ENCODE data around the gene CAMTA1. TPM values are rescaled to one million over a fixed set of nuclear protein-coding genes. Genes with fewer than 3 reads are reported as not detected.

The CAMTA1 gene
- polyA plus RNA-seq, 1 donor from 2014 or later, result 162 TPM

- Histone ChIP-seq H3K9me2 (ENCODE audit: insufficient read depth, low read length) (no peaks in the 10 kb centered on the region), H2AFZ (ENCODE audit: low read depth, low read length) (no peak overlapping the region), H3F3A (ENCODE audit: insufficient read depth, low read length, poor library complexity, severe bottlenecking) (no peaks in the 10 kb centered on the region), H4K20me1 (ENCODE audit: insufficient read depth) (no peaks in the 10 kb centered on the region), H3K27me3 (ENCODE audit: insufficient read depth, low read depth, low read length) (no peaks in the 10 kb centered on the region), H3K9ac (ENCODE audit: low read length) (no peak overlapping the region), H3K79me2 (replicated peaks; ENCODE audit: insufficient read depth, low read length) (no peaks in the 10 kb centered on the region), H3K27ac (ENCODE audit: low read length) (no peak overlapping the region), H3K4me3 (ENCODE audit: low read length) (no peak overlapping the region), H3K9me3 (ENCODE audit: low read length) (no peaks in the 10 kb centered on the region), H3K36me3 (ENCODE audit: insufficient read depth, low read length) (no peaks in the 10 kb centered on the region), H3K4me2 (ENCODE audit: low read length) (no peak overlapping the region)
- TF ChIP-seq RAD21 (conservative IDR thresholded peaks at IDR 0.05) (no peak), MXI1 (conservative IDR thresholded peaks at IDR 0.05; ENCODE audit: poor library complexity, severe bottlenecking) (no peak), POLR2AphosphoS5 (IDR thresholded peaks at IDR 0.05) (no peak)
- TF ChIP-seq, protein P1, sequence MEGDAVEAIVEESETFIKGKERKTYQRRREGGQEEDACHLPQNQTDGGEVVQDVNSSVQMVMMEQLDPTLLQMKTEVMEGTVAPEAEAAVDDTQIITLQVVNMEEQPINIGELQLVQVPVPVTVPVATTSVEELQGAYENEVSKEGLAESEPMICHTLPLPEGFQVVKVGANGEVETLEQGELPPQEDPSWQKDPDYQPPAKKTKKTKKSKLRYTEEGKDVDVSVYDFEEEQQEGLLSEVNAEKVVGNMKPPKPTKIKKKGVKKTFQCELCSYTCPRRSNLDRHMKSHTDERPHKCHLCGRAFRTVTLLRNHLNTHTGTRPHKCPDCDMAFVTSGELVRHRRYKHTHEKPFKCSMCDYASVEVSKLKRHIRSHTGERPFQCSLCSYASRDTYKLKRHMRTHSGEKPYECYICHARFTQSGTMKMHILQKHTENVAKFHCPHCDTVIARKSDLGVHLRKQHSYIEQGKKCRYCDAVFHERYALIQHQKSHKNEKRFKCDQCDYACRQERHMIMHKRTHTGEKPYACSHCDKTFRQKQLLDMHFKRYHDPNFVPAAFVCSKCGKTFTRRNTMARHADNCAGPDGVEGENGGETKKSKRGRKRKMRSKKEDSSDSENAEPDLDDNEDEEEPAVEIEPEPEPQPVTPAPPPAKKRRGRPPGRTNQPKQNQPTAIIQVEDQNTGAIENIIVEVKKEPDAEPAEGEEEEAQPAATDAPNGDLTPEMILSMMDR (IDR thresholded peaks at IDR 0.05; ENCODE audit: poor library complexity, severe bottlenecking), result no peak
Measured at GRCh38 chr1:7487766-7488474, 702.7 kb downstream of the CAMTA1 start.

DNA sequence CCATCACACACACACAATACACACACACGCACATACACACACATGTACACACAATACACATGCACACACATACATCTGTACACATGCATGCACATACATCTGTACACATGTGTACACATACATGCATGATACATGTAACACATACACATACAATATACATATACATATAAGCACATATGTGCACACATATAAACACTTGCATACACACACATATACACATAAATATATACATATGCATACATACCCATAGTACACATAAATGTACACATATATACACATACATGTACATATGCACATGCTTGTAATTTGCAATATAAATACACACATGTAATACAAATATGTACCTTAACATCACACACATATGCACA is 703.2 kb downstream of the CAMTA1 start:
- Histone ChIP-seq H3K9me3 (ENCODE audit: low read length) (no peaks in the 10 kb centered on the region), H3K9me2 (ENCODE audit: insufficient read depth, low read length) (no peaks in the 10 kb centered on the region), H3K36me3 (ENCODE audit: insufficient read depth, low read length) (no peaks in the 10 kb centered on the region), H4K20me1 (ENCODE audit: insufficient read depth) (no peaks in the 10 kb centered on the region), H3K79me2 (replicated peaks; ENCODE audit: insufficient read depth, low read length) (no peaks in the 10 kb centered on the region), H3K27ac (ENCODE audit: low read length) (no peak overlapping the region), H3K4me2 (ENCODE audit: low read length) (no peak overlapping the region), H3K27me3 (ENCODE audit: insufficient read depth, low read depth, low read length) (no peaks in the 10 kb centered on the region), H3K4me3 (ENCODE audit: low read length) (no peak overlapping the region), H3K9ac (ENCODE audit: low read length) (no peak overlapping the region), H2AFZ (ENCODE audit: low read depth, low read length) (no peak overlapping the region), H3F3A (ENCODE audit: insufficient read depth, low read length, poor library complexity, severe bottlenecking) (no peaks in the 10 kb centered on the region)
- TF ChIP-seq EP300 (conservative IDR thresholded peaks at IDR 0.05; ENCODE audit: poor library complexity, severe bottlenecking), result no peak
- TF ChIP-seq, protein P1 (IDR thresholded peaks at IDR 0.05; ENCODE audit: poor library complexity, severe bottlenecking), result no peak
- TF ChIP-seq RAD21 (conservative IDR thresholded peaks at IDR 0.05), result no peak
- TF ChIP-seq POLR2AphosphoS5 (IDR thresholded peaks at IDR 0.05), result no peak
- TF ChIP-seq TAF1 (IDR thresholded peaks at IDR 0.05; ENCODE audit: low read depth), result no peak
- TF ChIP-seq, protein P2, sequence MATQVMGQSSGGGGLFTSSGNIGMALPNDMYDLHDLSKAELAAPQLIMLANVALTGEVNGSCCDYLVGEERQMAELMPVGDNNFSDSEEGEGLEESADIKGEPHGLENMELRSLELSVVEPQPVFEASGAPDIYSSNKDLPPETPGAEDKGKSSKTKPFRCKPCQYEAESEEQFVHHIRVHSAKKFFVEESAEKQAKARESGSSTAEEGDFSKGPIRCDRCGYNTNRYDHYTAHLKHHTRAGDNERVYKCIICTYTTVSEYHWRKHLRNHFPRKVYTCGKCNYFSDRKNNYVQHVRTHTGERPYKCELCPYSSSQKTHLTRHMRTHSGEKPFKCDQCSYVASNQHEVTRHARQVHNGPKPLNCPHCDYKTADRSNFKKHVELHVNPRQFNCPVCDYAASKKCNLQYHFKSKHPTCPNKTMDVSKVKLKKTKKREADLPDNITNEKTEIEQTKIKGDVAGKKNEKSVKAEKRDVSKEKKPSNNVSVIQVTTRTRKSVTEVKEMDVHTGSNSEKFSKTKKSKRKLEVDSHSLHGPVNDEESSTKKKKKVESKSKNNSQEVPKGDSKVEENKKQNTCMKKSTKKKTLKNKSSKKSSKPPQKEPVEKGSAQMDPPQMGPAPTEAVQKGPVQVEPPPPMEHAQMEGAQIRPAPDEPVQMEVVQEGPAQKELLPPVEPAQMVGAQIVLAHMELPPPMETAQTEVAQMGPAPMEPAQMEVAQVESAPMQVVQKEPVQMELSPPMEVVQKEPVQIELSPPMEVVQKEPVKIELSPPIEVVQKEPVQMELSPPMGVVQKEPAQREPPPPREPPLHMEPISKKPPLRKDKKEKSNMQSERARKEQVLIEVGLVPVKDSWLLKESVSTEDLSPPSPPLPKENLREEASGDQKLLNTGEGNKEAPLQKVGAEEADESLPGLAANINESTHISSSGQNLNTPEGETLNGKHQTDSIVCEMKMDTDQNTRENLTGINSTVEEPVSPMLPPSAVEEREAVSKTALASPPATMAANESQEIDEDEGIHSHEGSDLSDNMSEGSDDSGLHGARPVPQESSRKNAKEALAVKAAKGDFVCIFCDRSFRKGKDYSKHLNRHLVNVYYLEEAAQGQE (IDR thresholded peaks at IDR 0.05; ENCODE audit: borderline replicate concordance), result no peak
- TF ChIP-seq SMC3 (conservative IDR thresholded peaks at IDR 0.05; ENCODE audit: poor library complexity), result no peak
- TF ChIP-seq MXI1 (conservative IDR thresholded peaks at IDR 0.05; ENCODE audit: poor library complexity, severe bottlenecking), result no peak
- TF ChIP-seq EZH2 (IDR thresholded peaks at IDR 0.05; ENCODE audit: borderline replicate concordance, insufficient read depth, low read length, poor library complexity, severe bottlenecking), result no peak

Measured in neural cell (in vitro differentiated cells).